ENCODE results near the gene PARD3B. TPM values are rescaled to one million over a fixed set of nuclear protein-coding genes. Genes with fewer than 3 reads are reported as not detected.

Gene PARD3B
- total and polyA plus RNA-seq, 10 of the 15 experiments (the other 5 are each of a cell fraction or from before 2014, with no cell fraction given): 0.01 to 0.54 (median 0.07) TPM; not detected in 7

GRCh38 chr2:205612636-205613035, 1067.4 kb downstream of the PARD3B start:
- no peak overlapping the region for H3K4me3 ChIP-seq
- H3K4me2 ChIP-seq (ENCODE audit: control insufficient read depth, insufficient read depth): no peak overlapping the region
- DNase-seq (ENCODE audit: low read depth, low spot score) (no peak), FAIRE-seq (no peak), ATAC-seq (no peak)
- SMC1A ChIA-PET (ENCODE audit: uncharacterized antibody, unreplicated experiment): no interaction called here
- H3K9me3 ChIP-seq (replicated peaks; ENCODE audit: control insufficient read depth, insufficient read depth, low read length): no peaks in the 10 kb centered on the region; the same call in 2 of the 3 replicates
- intact Hi-C loops (cut with micrococcal nuclease; ENCODE audit: unreplicated experiment) (no loop called here), in situ Hi-C loops (cut with MboI) (no loop called here)
- no peak for TF ChIP-seq CREB1 (IDR thresholded peaks at IDR 0.05; ENCODE audit: low read depth)
- TF ChIP-seq RUNX3 (IDR thresholded peaks at IDR 0.05; ENCODE audit: low read length): 0 out of 2 replicates have a peak, but pooled peaks have one; percentile 27
- RAD21 ChIA-PET (ENCODE audit: unreplicated experiment): no interaction called here
- H3K79me2 ChIP-seq (ENCODE audit: control insufficient read depth, insufficient read depth, low read length): no peaks in the 10 kb centered on the region
- no peak overlapping the region for H3K9ac ChIP-seq (ENCODE audit: control insufficient read depth, insufficient read depth, low read length)
- H2AFZ ChIP-seq (ENCODE audit: control insufficient read depth, low read depth, low read length): no peak overlapping the region
- CTCF ChIA-PET: interaction anchor here (0.6 to 1.1 kb wide), 2 partner anchors 16 to 68 kb away, joined by 3 read pairs; no protein-coding TSS in a partner anchor
- H3K27ac ChIP-seq (ENCODE audit: control insufficient read depth, insufficient read depth): no peak overlapping the region
- WGBS (ENCODE audit: insufficient coverage, insufficient replicate concordance, low lambda C conversion rate, missing lambda C conversion rate): 6% methylated on average over 4 of the region's 4 CpGs
- H3K4me1 ChIP-seq (ENCODE audit: control insufficient read depth, insufficient read depth, low read length): no peaks in the 10 kb centered on the region
- no peaks in the 10 kb centered on the region for H3K36me3 ChIP-seq (ENCODE audit: control insufficient read depth in 2 of 2, insufficient read depth in 2 of 2, low read length in 1 of 2)
- no peaks in the 10 kb centered on the region for H4K20me1 ChIP-seq (ENCODE audit: control insufficient read depth, insufficient read depth)
- POLR2A ChIA-PET: no interaction called here
- peaks cover 0 to 2% of the 10 kb centered on the region in 2 experiments; a peak in 3 of 4 replicates for H3K27me3 ChIP-seq (replicated peaks in 1 of 2; ENCODE audit: control insufficient read depth in 2 of 2, insufficient read depth in 2 of 2, low read length in 1 of 2)
- BruUV-seq (replicated peaks): no TSS peak

GRCh38 chr2:205613970-205614559, 1068.8 kb downstream of the PARD3B start:
- in situ Hi-C loops (cut with MboI): no loop called here
- Histone ChIP-seq H3K4me2 (ENCODE audit: control insufficient read depth, insufficient read depth) (no peak overlapping the region), H3K4me1 (ENCODE audit: control insufficient read depth, insufficient read depth, low read length) (no peaks in the 10 kb centered on the region), H4K20me1 (ENCODE audit: control insufficient read depth, insufficient read depth) (no peaks in the 10 kb centered on the region), H3K27ac (ENCODE audit: control insufficient read depth, insufficient read depth) (no peak overlapping the region), H3K4me3 (no peak overlapping the region), H2AFZ (ENCODE audit: control insufficient read depth, low read depth, low read length) (no peak overlapping the region), H3K36me3 (ENCODE audit: control insufficient read depth in 2 of 2, insufficient read depth in 2 of 2, low read length in 1 of 2) (no peaks in the 10 kb centered on the region), H3K9me3 (replicated peaks; ENCODE audit: control insufficient read depth, insufficient read depth, low read length) (no peaks in the 10 kb centered on the region; the same call in 2 of the 3 replicates), H3K27me3 (replicated peaks in 1 of 2; ENCODE audit: control insufficient read depth in 2 of 2, insufficient read depth in 2 of 2, low read length in 1 of 2) (peaks cover 4 to 5% of the 10 kb centered on the region in 2 experiments; a peak in 3 of 4 replicates), H3K79me2 (ENCODE audit: control insufficient read depth, insufficient read depth, low read length) (no peaks in the 10 kb centered on the region), H3K9ac (ENCODE audit: control insufficient read depth, insufficient read depth, low read length) (no peak overlapping the region)
- ChIA-PET RAD21 (ENCODE audit: unreplicated experiment) (interaction anchor here (1.4 kb wide), 1 partner anchor 62 kb away, joined by 4 read pairs; no protein-coding TSS in a partner anchor), POLR2A (no interaction called here), CTCF (no interaction called here), SMC1A (ENCODE audit: uncharacterized antibody, unreplicated experiment) (no interaction called here)
- 9% methylated on average over 3 of the region's 3 CpGs for WGBS (ENCODE audit: insufficient coverage, insufficient replicate concordance, low lambda C conversion rate, missing lambda C conversion rate)
- DNase-seq (ENCODE audit: low read depth, low spot score): no peak
- ATAC-seq: no peak
- BruUV-seq (replicated peaks): no TSS peak
- TF ChIP-seq ZBTB4 (CRISPR knock-in tag; IDR thresholded peaks at IDR 0.05): no peak
- no peak for TF ChIP-seq STAT1 (conservative IDR thresholded peaks at IDR 0.05)
- TF ChIP-seq ATF3 (IDR thresholded peaks at IDR 0.05; ENCODE audit: borderline replicate concordance, extremely low read depth, low read depth, low read length): no peak
- no peak for TF ChIP-seq EED (IDR thresholded peaks at IDR 0.05; ENCODE audit: low read depth)
- TF ChIP-seq MEF2A (IDR thresholded peaks at IDR 0.05; ENCODE audit: insufficient read depth, low read depth, low read length): no peak
- TF ChIP-seq KAT2A (conservative IDR thresholded peaks at IDR 0.05; ENCODE audit: control insufficient read depth, low read depth, low read length): no peak
- no peak for TF ChIP-seq MTA2 (IDR thresholded peaks at IDR 0.05; ENCODE audit: low read depth)
- no peak for TF ChIP-seq NBN (IDR thresholded peaks at IDR 0.05)
- no peak for TF ChIP-seq EGR1 (IDR thresholded peaks at IDR 0.05; ENCODE audit: borderline replicate concordance in 1 of 2, low read depth in 2 of 2, low read length in 2 of 2)
- TF ChIP-seq ZNF622 (IDR thresholded peaks at IDR 0.05): no peak
- TF ChIP-seq NFYA (IDR thresholded peaks at IDR 0.05; ENCODE audit: borderline replicate concordance, low read depth, low read length): no peak
- TF ChIP-seq STAT3 (IDR thresholded peaks at IDR 0.05; ENCODE audit: low read depth, low read length): no peak
- no peak for TF ChIP-seq ESRRA (IDR thresholded peaks at IDR 0.05; ENCODE audit: low read length)
- intact Hi-C loops (cut with micrococcal nuclease; ENCODE audit: unreplicated experiment): no loop called here
- FAIRE-seq: no peak
